Activated CD8-positive, alpha-beta memory T cell treated with anti-CD3 and anti-CD28 coated beads, Interleukin-2, amount 50 U/mL, for 24 hours (primary cell): Measurements from ENCODE around the gene PPM1B.
"Not testable (repeated sequence)": the region's sequence is repeated elsewhere in the genome, so short reads cannot be mapped to it uniquely, and the experiment has no call there.

Source experiments
- DNase-seq: peaks from one replicate; pipeline ENCODE4 v3.0.0-alpha.2; 2020; ENCODE audit errors: extremely low read depth

PPM1B gene

DNA sequence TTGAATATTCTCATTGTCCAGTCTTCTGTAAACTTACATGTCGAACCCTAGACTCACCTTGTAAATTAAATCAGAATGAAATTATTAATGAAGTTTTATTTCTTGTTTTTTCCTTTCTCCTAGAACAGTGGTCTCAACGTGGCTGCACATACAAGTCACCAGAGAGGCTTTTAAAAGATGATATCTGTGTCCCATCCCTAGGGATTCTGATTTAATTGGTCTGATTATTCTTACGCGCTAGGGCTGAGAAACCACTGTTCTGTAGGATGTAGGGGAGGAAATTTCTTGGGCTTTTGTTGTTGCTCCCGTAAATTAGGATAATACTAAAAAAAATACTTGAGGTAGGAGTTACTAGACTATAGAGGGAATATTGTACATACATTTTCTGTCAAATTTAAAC is 32.1 kb downstream of the PPM1B start:
- no peak for DNase-seq

DNA sequence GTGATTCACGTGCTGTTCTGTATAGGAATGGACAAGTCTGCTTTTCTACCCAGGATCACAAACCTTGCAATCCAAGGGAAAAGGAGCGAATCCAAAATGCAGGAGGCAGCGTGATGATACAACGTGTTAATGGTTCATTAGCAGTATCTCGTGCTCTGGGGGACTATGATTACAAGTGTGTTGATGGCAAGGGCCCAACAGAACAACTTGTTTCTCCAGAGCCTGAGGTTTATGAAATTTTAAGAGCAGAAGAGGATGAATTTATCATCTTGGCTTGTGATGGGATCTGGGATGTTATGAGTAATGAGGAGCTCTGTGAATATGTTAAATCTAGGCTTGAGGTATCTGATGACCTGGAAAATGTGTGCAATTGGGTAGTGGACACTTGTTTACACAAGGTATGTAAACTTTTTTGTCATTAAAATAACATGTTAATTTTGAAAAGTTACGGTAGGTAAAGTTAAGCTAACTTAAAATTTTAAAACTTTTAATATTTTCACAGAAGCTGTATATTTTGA is 33.0 kb downstream of the PPM1B start:
- no peak for DNase-seq

DNA sequence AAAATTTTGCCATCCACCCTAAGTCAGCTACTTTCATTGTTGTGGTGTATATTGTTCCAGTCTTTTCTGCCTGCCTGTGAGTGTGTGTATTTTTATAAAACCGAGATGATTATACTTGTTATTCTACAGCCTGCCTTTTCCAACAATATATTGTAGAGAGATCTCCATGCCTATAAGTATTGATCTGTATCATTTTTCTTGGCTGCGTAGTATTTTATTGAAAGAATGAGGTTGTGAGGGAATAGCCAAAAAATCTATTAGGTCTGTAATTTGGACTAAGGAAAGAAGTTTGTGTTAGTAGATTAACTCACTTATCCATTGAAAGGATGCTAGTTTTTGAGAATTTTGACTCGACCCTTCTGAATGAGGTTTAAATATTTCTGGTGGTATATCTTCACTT is 34.9 kb downstream of the PPM1B start:
- DNase-seq, result no peak

DNA sequence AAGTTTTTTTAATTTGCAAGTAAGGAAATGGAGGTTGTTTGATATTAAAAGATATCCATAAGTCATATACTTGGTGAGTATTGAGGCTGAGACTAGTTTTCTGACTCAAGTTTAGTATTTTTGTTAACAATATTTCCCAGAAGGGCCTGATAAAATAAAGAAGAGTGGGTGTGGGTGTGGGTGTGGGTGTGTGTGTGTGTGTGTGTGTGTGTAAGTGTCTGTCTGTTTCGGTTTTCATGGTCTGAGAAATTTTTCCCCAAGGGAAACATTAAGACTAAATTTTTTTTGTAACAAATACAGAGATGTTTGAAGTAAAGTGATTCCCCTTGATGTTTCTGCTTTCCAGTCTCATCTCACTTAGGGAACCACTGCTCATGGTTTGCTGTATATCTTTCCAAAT is 36.5 kb downstream of the PPM1B start:
- no peak for DNase-seq

DNA sequence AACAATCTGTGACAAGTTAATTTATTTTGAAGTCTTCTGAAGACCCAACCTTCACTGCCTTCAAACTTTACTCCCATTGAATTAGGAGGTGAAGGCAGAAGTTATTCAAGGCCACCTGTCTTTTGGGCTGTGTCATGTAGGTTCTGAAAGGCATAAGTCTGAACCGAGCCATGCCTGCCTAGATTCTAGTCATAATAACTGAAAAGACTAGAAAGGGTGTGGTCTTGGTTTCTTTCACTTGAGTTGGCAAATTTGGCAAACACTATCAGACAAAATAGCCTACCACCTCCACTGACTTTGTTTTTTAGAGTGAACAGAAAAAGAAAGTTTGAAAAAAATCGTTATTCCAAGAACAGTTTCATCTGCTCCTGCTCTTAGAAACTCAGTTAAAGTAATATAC is 38.4 kb downstream of the PPM1B start:
- no peak for DNase-seq

DNA sequence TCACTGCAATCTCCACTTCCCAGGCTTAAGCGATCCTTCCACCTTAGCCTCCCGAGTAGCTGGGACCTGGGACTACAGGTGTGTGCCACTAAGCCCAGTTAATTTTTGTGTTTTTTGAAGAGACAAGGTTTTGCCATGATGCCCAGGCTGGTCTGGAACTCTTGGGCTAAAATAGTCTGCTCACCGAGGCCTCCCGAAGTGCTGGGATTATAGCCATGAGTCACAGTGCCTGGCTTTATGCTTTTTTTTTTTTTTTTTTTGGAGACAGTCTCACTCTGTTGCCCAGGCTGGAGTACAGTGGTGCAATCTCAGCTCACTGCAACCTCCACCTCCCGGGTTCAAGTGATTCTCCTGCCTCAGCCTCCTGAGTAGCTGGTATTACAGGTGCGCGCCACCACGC is 39.0 kb downstream of the PPM1B start:
- not testable (repeated sequence) for DNase-seq

DNA sequence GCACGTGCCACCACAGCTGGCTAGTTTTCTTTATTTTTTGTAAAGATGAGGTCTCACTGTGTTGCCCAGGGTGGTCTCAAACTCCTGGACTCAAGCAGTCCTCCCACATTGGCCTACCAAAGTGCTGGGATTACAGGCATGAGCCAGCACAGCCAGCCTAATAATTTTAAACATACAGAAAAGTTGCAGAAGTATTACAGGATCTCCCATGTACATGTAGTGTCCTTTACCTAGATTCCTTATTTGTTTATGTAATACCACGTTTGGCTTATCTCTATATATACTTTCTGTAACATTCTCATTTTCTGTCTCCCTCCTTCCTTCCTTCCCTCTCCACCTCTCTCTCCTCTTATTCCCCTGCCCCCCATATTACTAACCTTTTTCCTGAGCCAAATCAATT is 41.7 kb downstream of the PPM1B start:
- DNase-seq, result no peak

DNA sequence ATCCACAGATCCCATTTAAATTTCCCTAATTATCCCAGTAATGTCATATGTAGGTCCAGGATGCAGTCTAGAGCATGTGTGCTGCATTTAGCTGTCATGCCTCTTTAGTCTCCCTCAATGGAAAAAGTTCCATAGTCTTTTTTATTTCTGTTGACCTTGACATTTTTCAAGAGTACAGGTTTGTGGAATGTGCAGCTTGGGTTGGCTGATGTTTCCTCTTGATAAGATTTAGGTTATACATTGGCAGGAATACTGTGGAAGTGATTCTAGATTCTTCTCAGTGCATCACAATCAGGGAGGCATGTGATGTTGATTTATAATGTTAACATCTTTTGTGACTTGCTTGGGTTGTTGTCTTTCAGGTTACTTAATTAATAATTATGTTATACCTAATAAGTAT is 42.5 kb downstream of the PPM1B start:
- no peak for DNase-seq

DNA sequence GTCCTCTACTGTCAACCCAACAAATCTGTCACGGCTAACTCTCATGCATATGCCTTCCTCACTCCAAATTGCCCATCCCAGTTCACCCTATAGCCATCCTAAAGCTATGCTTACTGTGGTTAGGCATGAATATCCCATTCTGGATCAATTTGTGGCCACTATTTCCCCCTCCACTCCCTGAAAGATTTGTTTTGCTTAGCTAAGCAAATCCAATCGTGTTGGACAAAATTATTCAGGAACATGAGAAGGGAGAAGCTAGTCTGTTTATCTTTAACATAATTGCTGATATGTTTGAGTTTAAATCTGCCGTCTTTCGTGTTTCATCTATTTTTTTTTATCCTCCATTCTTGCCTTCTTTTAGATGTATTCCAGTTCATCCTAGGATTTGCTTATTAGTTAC is 43.6 kb downstream of the PPM1B start:
- DNase-seq, result no peak

DNA sequence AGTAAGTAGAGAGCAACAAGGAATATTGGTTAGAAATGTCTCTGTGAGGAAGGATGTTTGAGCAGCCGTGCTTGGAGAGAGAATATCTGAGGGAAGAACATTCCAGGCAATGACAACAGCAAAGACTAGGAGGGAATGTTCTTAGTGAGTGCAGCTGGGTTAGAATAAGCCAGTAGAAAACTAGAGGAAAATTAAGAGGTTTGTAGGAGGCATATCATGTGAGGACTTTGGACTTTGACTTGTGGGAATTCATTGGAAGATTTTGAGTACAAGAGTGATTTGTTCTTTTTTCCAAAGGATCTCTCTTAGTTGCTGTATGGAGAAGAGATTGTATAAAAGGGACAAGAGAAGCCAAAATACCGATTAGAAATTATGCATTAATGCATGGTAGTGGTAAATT is 47.2 kb downstream of the PPM1B start:
- no peak for DNase-seq

DNA sequence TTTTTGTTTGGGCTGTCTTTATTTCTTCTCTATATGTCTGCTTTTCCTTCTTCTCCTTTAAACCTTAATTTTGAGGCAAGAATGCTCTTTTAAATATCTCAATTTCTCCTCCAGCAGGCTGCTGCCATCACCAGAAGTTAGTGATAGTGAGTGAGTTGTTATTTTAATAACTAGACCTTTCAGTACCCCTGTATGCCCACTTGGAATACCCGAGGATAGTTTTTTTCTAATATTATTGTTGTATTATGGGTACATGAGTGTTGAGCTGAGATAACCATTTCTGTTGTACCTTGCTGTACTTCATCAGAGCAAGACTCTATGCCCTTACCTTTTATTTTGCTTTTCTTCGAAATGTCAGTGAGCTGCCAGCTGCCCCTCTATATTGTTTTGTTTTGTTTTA is 50.1 kb downstream of the PPM1B start:
- DNase-seq, result no peak

DNA sequence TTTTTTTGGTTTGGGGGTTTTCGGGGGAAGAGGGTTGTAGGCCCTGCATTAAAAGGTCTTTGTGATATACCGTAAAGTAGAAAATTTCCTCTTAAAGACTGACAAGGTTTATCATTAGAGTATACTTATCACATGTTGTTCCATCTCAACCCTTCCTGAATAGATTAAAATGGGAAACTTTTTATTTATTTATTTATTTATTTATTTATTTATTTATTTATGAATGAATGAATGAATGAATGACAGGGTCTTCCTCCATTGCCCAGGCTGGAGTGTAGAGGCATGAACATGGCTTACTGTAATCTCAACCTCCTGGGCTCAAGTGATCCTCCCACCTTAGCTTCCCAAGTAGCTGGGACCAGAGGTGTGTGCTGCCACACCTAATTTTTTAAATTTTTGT is 58.1 kb downstream of the PPM1B start:
- no peak for DNase-seq

DNA sequence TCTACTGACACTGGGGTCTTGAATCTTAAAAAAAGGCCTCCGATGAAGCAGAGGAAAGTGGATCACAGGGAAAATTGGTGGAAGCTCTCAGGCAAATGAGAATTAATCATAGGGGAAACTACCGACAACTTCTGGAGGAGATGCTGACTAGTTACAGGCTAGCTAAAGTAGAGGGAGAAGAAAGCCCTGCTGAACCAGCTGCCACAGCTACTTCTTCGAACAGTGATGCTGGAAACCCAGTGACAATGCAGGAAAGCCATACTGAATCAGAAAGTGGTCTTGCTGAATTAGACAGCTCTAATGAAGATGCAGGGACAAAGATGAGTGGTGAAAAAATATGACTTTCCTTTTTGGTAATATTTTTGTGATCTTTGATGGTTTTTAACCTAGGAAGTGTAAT is 61.7 kb downstream of the PPM1B start:
- DNase-seq, result no peak

DNA sequence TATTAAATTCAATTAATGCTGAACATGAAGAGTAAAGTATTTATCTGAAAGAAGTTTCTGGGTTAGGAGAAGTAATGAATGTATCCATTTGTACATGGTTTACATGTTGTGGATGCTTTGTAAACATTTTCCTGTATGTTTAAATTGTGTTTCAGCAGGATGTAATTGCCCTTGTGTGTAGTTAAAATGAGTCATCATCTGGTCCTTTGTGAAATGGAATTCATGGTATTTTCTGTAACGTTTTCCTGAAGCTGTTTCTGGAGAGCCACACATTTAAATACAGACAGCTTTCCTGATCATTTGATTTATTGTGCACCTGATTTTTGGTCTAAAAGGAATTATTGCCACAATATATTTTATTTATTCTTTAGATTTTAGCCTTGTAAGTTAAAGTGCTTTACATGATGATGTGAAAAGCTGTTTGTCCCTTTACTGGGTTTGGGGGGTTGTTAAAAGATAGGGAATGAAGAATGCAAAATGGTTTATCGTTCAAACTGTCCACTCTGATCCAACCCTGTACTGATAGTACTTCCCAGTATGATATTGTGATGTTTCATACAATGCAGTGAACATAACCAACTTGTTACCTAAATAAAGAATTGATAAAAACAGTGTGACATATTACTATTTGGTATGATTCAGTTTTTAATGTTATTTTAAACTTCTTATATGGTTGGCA is 64.9 kb downstream of the PPM1B start:
- no peak for DNase-seq

DNA sequence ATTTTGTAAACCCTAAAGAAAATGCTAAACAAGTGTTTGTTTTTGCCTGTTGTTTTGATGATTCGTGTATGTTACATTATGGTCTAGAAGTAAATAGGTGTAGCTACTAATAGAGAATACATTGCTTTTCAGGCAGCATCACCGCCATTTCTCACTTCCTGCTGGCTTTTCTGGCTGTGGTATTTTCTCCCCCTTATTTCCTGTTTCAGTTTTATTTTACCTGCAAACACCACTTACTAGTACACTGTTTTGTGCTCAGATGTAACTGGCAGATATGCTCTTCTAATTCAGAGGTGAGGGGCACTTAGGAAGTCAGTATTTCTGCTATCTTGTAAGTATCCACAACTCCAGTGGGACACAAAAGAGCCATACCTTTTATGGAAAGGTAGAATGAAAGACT is 68.5 kb downstream of the PPM1B start:
- no peak for DNase-seq

DNA sequence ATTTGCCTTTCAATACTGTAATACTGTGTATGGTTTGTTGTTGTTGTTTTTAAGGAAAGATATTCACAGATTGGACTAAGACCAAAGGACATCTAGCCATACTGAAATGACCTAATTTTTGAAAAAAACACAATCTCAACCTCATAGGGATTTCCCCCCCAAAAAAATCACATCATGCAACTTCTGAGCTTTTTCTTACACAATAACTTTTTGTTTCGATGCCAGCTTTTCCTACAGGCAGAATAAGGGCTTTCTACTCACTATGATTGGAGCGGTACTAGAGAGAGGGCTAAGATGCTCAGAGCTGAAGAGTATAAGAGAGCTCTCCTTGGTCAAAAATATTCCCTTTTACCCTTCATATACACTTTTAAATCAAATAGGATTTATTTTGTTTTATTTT is 74.2 kb downstream of the PPM1B start:
- DNase-seq, result no peak

DNA sequence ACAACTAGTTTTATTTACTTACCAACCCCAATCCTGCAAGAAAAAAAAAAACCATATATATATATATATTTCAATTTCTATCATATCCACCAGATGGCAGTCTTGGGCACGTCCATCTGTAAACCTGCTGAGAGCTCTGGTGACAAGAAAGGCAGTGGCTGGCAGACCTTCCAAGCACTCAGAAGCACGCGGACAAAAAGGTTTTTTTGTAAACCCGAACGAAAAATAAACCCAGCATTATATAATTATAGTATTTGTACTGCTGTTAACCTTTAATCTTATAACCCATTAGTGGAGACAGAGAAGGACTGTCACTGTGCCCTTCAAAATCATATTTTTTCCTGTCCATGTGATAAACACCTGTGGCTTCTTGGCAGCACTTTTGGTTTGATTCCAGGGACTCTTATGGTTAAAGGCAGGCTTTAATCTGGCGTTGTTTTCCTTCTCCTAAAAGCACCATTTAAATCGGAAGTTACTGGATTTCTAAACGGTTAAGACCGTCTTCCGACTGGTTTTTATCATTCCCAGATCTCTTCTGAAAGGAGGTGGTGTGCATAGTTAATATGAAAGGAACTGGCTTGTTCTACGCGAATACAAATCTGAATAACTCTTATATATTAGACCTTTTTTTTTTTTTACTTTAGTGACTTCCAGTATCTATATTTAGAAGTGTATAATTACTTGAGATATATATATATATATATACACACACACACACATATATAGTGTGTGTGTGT is 75.6 kb downstream of the PPM1B start:
- no peak for DNase-seq

DNA sequence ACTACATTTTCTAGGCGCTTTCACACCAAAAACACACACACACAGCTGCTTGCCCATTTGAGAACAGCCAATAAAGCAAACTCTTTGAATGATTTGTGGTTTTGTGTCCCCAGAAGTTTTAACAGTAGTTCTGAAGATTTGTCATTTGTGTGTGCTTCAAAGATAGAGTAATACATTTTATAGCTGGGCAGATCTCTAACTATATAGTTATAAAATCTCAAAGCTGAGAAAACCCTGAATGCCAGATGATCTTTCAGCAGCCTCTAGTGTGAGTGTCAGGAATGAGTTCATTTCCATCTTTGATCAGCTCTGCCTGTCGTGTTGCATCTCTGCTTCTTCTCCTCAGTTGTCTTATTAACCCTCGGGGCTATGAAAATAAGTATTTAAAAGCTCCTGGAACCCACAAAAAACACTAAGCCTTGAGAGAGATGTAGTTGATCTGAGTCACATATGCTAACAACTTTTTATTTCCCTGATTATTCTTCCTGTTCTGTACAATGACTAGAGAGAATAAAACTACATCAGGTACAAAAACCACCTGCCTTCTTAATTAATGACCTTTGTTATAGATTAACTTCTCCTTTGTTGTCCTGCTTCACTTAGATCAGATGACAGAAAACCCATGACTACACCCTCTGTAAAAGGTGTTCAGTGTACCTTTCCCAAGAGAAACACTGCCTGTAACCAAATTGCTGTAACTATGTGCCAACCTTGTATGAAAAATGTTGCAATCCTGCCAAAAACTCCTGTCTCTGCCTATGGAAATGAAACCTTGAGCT is 76.6 kb downstream of the PPM1B start:
- DNase-seq, result no peak

DNA sequence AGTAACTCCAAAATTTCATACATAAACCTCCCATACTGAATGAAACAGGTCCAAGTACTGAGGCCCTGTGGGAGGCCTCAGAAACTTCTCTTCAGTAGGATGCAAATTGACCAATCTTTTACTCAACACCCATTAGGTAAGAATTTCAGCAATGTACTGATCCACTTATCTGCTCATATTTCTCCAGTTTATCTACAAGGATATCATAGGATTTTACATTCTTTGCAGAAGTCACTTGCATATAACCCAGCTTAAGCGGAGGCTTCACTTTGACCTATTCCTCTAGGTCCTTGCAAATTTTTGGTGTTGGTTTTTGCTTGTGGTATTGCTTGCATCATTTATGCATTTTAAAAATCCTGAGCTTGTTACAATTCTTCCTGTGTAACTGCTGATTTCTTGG is 77.8 kb downstream of the PPM1B start:
- no peak for DNase-seq

DNA sequence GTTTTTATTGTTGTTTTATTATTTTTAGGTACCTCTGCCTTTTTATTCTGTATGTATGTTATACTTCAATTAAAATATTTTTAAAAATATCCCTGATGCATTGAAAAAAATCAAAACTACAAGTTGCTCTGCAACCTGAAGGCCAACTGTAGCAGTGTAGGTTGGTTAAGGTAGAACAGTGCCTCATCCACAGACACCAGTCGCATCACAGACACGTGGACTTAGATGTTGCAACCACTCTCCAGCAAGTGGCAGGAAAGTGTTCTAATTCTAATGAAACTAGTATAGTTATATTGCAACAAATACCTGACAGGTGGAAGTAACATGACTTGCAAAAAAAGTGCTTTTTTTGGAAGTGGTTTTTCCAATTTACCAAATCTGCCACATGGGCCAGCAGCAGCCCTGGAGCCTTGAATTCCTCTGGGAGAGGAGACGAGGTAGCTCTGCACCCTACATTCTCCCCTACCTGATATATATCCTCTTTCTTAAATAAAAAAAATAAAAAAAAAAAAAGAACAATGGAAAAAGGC is 78.2 kb downstream of the PPM1B start:
- no peak for DNase-seq

DNA sequence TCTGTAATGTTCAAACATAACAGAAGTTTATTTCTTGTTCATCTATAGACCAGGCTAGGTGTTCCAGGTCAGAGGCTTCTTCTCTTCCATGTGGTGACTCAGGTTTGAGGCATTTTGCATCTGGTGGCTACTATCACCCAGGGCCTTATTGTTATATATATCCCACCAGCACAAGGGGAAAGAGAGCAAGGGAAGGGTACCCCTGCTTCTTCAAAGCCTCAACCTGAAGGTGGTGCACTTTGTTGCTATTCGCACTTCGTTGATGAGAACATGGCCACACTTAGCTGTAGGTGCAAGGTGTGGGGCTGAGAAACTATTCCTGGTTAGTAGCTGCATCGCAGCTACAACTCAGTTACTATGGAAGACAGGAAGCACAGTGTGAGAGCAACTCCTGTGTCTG is 79.2 kb downstream of the PPM1B start:
- DNase-seq, result no peak

DNA sequence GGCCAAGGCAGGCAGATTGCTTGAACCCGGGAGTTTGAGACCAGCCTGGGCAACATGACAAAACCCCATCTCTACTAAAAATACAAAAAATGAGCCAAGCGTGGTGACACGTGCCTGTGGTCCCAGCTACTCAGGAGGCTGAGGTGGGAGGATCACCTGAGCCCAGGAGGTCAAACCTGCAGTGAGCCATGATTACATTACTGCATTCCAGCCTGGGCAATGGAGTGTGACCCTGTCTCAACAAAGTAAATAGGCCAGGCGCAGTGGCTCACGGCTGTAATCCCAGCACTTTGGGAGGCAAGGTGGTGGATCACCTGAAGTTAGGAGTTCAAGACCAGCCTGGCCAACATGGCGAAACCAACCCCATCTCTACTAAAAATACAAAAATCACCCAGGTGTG is 80.6 kb downstream of the PPM1B start:
- DNase-seq, result not testable (repeated sequence)

DNA sequence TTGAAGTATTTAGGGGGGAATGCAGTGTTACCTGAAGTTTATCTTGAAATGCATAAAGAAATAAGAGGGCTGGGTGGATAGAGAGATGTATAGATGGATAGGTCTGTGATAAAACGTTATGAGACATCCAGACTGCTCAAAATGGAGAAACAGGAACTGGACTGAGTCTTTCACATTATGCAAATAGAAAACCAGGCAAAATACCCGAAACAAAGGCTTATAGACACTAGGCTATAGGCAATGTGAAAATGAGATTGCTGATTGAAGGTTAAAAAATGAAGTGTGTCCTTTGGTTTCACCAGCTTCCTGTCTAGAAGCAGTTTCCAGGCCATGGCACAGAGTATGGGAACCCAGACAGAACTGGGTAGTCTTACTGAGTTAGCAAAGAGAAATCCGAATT is 81.7 kb downstream of the PPM1B start:
- no peak for DNase-seq
